Muscle layer of duodenum (tissue), 2 donors: ENCODE results near the gene MCIDAS.

Source experiments
- H3K27ac ChIP-seq: one replicate; pipeline ENCODE4 v1.7.0; 2013; ENCODE audit warnings: mild to moderate bottlenecking, low read length
- H3K27me3 ChIP-seq: one replicate; pipeline ENCODE4 v1.7.0; 2013; ENCODE audit warnings: low read depth, mild to moderate bottlenecking, control low read depth, low read length
- H3K36me3 ChIP-seq, 2 donors: one replicate each; pipeline ENCODE4 v1.7.0; 2013; ENCODE audit warnings: low read length in 2 of 2, control low read depth in 1 of 2, mild to moderate bottlenecking in 1 of 2; ENCODE audit not compliant: insufficient read depth in 2 of 2, control insufficient read depth in 1 of 2
- H3K4me1 ChIP-seq, 2 donors: one replicate each; pipeline ENCODE4 v1.7.0; 2013; ENCODE audit warnings: low read length in 2 of 2, mild to moderate bottlenecking in 2 of 2, control low read depth in 1 of 2, moderate library complexity in 1 of 2; ENCODE audit not compliant: insufficient read depth in 2 of 2, control insufficient read depth in 1 of 2
- H3K4me3 ChIP-seq, 2 donors: one replicate each; pipeline ENCODE4 v1.7.0; 2013; ENCODE audit warnings: low read length in 2 of 2, low read depth in 1 of 2, mild to moderate bottlenecking in 1 of 2
- H3K9me3 ChIP-seq, 2 donors: one replicate each; pipeline ENCODE4 v1.7.0; 2013; ENCODE audit warnings: low read length in 2 of 2, control low read depth in 1 of 2, mild to moderate bottlenecking in 1 of 2; ENCODE audit not compliant: control insufficient read depth in 1 of 2
- donor health status: healthy.

The MCIDAS gene

DNA sequence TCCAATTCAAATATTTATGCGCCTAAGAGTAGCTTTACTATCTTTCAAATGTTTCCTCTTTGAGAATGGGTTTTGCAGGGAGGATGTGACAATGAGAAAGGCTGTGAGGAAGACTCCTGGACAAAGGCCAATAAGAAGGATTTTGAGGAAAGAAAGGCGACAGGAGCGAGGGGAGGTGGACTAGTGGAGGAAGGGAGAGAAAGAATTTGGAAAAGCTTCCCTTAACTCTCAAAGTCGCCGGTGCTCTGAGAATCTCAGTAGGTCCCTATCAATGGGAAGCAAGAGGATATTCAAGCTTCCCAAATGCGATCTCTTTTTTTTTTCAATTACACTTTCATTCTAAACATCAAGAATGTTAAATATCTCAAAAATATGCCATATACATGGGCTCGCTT lies 51.3 kb downstream of the MCIDAS start:
- Histone ChIP-seq H3K27me3 (peaks cover 37% of the 10 kb centered on the region), H3K36me3 (no peaks in the 10 kb centered on the region), H3K9me3 (no peaks in the 10 kb centered on the region), H3K4me1 (peaks cover 3 to 28% of the 10 kb centered on the region in 2 donors), H3K4me3 (peak overlapping the region; percentile 8 to 61), H3K27ac (no peak overlapping the region)

DNA sequence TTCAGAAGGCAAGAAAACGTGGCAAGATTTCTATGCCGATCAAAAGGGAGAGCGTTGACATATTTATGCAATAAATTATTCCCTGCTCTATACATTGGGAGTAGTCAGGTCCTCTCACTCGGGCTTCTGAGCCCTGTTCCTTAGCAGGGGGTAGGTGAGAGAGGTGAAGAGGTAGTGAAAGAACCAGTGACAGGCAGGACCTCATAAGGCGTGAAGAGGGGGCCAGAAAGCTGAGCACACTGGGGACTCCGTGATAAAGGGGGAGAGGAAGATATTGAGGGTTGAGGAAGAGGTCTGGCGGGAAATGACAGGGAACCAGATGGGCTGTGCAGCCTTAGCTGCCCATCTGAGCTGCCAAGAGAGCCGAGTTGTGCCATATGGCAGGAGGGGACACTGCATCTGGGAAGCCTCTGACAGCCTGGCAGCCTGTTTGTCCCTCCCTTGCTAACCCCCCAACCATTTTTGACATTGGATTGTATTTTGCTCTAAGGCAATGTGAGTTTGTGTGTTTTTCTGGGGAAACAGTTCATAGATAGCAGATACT lies 53.4 kb downstream of the MCIDAS start:
- Histone ChIP-seq H3K4me1 (peaks cover 3 to 28% of the 10 kb centered on the region in 2 donors), H3K27ac (no peak overlapping the region), H3K9me3 (no peaks in the 10 kb centered on the region), H3K36me3 (no peaks in the 10 kb centered on the region), H3K27me3 (peaks cover 42% of the 10 kb centered on the region), H3K4me3 (peak overlapping the region; percentile 61 to 74)

DNA sequence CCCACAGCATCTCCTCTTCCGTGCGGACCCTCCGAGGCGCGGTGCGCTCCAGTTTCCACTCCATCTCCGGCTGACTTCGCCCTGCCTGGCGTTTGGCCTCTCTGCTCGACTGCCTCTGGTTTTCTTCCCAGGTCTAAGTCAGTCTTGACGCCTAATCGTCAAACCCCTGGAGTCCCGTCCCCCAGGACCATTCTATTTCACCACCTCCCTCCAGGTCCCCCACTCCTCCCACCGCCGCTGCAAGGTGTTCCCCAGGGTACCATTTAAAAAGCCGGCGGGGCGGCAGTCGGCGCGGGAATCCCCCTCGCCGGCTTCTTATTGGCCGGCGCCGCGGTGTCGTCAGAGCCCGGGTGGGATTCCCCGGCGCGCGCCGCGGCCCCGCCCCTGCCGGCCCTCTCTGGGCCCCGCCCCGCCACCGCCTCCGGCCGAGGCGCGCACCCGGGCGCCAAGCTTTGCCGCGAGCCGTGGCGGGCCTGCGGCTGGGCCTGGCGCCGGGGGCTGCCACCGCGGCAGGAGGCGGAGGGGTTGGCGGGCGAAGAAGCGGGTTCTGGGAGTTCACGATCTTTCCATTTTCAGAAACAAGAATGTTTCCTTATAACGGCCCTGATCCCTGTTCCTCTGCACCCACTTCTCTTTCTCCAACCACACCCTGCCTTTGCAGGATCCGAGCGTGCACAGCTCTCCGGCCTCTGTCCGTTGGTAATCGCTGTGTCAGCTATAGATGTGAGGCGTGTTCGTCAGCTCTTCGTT lies 54.0 kb downstream of the MCIDAS start, which contains the start of gene CDC20B:
Gene CDC20B, minus strand, starts transcription at position 241 of the 750 bp plus-strand sequence. Its CDS starts 177 bp downstream, at position 64.
- Histone ChIP-seq H3K36me3 (no peaks in the 10 kb centered on the region), H3K9me3 (no peaks in the 10 kb centered on the region), H3K4me1 (peaks cover 3 to 28% of the 10 kb centered on the region in 2 donors), H3K27me3 (peaks cover 42% of the 10 kb centered on the region), H3K27ac (no peak within 1 kb of the TSS), H3K4me3 (peak within 1 kb of the TSS; percentile 61 to 74)

DNA sequence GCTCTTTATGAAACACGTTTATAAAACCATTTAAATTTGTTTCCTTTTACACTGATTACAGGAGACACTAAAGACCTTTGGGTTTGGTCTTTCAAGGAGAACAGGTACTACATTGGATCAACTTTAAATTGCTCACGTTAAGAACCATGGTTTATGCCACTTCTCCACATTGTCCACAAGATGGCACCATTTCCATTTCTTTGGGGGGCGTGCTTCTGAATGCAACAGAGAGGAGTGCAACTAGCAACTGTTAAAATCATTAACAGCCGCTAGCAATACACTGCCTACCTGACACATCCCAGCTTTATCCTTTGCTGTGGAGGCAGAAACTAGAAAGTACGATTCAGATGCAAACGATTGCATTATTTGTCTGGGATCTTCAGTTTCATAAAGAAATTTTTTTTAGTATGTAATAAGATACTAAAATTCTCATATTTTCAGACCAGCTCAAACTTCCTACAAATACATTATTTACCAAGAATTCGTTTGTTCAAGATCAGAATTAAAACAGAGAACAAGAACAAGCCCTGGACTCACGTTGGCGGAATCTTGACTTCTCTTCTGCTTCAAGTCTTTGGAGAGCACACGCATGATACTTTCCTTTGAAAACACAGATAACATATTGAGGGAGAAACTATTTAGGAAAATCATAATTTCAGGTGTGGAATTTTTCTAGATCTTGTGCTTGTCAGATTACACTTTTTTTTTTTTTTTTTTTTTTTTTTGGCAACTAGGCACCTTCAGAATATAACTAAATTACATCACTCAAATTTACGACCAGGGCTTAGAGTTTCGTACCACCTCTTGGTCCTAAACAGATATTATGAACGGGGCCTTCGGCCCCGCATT lies 54.8 kb downstream of the MCIDAS start:
- no peaks in the 10 kb centered on the region for H3K36me3 ChIP-seq
- H3K9me3 ChIP-seq = no peaks in the 10 kb centered on the region
- peaks cover 3 to 28% of the 10 kb centered on the region in 2 donors for H3K4me1 ChIP-seq
- H3K4me3 ChIP-seq = peak overlapping the region; percentile 52 to 61
- no peak overlapping the region for H3K27ac ChIP-seq
- peaks cover 42% of the 10 kb centered on the region for H3K27me3 ChIP-seq

DNA sequence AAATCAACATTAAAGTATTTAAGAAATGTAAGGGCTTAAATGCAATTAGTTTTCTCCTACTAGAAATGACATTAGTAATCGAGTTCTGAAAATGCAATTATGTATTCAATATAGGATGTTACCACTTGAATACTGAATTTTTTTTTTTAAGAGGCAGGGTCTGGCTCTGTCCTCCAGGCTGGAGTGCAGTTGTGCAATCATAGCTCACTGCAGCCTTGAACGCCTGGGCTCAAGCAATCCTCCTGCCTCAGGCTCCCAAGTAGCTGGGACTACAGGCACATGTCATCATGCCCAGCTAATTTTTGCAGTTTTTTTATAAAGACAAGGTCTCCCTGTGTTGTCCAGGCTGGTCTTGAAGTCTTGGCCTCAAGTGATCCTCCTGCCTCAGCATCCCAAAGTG lies 55.6 kb downstream of the MCIDAS start:
- no peak overlapping the region for H3K4me3 ChIP-seq
- H3K4me1 ChIP-seq = peaks cover 3 to 26% of the 10 kb centered on the region in 2 donors
- H3K27me3 ChIP-seq = peaks cover 35% of the 10 kb centered on the region
- no peak overlapping the region for H3K27ac ChIP-seq
- no peaks in the 10 kb centered on the region for H3K36me3 ChIP-seq
- H3K9me3 ChIP-seq = no peaks in the 10 kb centered on the region
